DND-41 (cell line): ENCODE data around the gene PALB2.
"Not testable (repeated sequence)": the region's sequence is repeated elsewhere in the genome, so short reads cannot be mapped to it uniquely, and the experiment has no call there.

Experiments
- ATAC-seq: fragments of 200-7000 bp; cut with Tn5 transposase; 3 replicates; pipeline ENCODE4 v1.9.1; 2021; ENCODE audit warnings: low read depth; ENCODE audit not compliant: insufficient read depth
- DNase-seq: peaks from one replicate; pipeline ENCODE4 v3.0.0-alpha.2; 2020
- H2AFZ ChIP-seq: 2 replicates; pipeline ENCODE4 v1.6.0; 2012; ENCODE audit warnings: low read depth, low read length
- H3K27ac ChIP-seq: 2 replicates; pipeline ENCODE4 v1.5.1; 2012; ENCODE audit warnings: low read length, inconsistent platforms
- H3K27me3 ChIP-seq: fragments of 200-600 bp; sonication (generic); 2 replicates; pipeline ENCODE4 v1.6.0; 2012; ENCODE audit warnings: low read length, mild to moderate bottlenecking, inconsistent platforms; ENCODE audit not compliant: insufficient read depth, poor library complexity
- H3K36me3 ChIP-seq: 2 replicates; pipeline ENCODE4 v1.5.1; 2012; ENCODE audit warnings: low read length, inconsistent platforms; ENCODE audit not compliant: insufficient read depth
- H3K4me1 ChIP-seq: 2 replicates; pipeline ENCODE4 v1.5.1; 2012; ENCODE audit warnings: mild to moderate bottlenecking, low read length; ENCODE audit not compliant: insufficient read depth
- H3K4me2 ChIP-seq: 2 replicates; pipeline ENCODE4 v1.6.0; 2012; ENCODE audit warnings: mild to moderate bottlenecking, moderate library complexity, low read length, inconsistent platforms; ENCODE audit not compliant: insufficient read depth
- H3K4me3 ChIP-seq, 2 experiments: fragments of 200-600 bp in 1 of 2; shearing (Covaris generic) in 1 of 2; 2 replicates each; pipeline ENCODE4 v1.5.1; 2012 to 2016; ENCODE audit warnings: inconsistent platforms in 2 of 2, low read length in 2 of 2, mild to moderate bottlenecking in 2 of 2, low read depth in 1 of 2, moderate library complexity in 1 of 2
- H3K79me2 ChIP-seq: 2 replicates; pipeline ENCODE4 v1.6.0; 2012; ENCODE audit warnings: low read length, inconsistent platforms; ENCODE audit not compliant: insufficient read depth
- H3K9ac ChIP-seq: 2 replicates; pipeline ENCODE4 v1.6.0; 2012; ENCODE audit warnings: low read depth, mild to moderate bottlenecking, inconsistent platforms, low read length, moderate library complexity
- H3K9me3 ChIP-seq: 2 replicates; pipeline ENCODE4 v1.5.1; 2012; ENCODE audit warnings: low read length, moderate library complexity, mild to moderate bottlenecking, inconsistent platforms; ENCODE audit not compliant: insufficient read depth, severe bottlenecking
- H4K20me1 ChIP-seq: 2 replicates; pipeline ENCODE4 v1.6.0; 2012; ENCODE audit warnings: low read length; ENCODE audit not compliant: insufficient read depth
- EZH2 ChIP-seq: IDR thresholded peaks from 3 replicates; pipeline ENCODE4 v1.6.1; 2012; ENCODE audit warnings: borderline replicate concordance, low read depth, mild to moderate bottlenecking, moderate library complexity, low read length, inconsistent platforms; ENCODE audit not compliant: severe bottlenecking
- TF ChIP-seq, protein P1 (sequence below): IDR thresholded peaks from 2 replicates; pipeline ENCODE4 v1.5.1; 2012; ENCODE audit warnings: borderline replicate concordance, low read length, moderate library complexity, mild to moderate bottlenecking; ENCODE audit not compliant: poor library complexity, severe bottlenecking; ENCODE audit errors: extremely low read depth

PALB2 gene

DNA sequence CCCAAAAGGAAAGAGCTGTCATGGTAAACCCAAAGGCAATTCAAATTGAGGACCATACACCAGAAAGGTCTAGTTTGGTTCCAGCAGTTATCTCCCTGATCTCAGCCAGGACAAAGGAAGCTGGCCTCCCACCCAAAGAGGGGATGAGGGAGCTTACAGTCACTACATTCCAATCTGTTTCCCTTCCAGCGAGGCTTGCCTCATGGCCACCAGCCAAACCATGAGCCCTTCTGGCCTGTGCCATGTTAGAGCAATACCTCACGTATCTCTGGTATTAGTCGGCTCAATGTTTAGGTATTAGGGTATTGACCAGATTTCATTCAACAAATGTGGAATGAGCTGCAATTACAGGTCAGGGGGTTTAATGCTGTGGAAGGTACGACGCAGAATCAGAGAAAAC is 53.4 kb downstream of the PALB2 start:
- Histone ChIP-seq H3K36me3 (peaks cover 81% of the 10 kb centered on the region), H4K20me1 (peaks cover 59% of the 10 kb centered on the region), H3K79me2 (peaks cover 63% of the 10 kb centered on the region), H3K9me3 (no peaks in the 10 kb centered on the region), H3K4me1 (no peaks in the 10 kb centered on the region), H2AFZ (no peak overlapping the region), H3K27ac (no peak overlapping the region), H3K27me3 (no peaks in the 10 kb centered on the region), H3K9ac (no peak overlapping the region), H3K4me3 (no peak overlapping the region), H3K4me2 (no peak overlapping the region)
- DNase-seq (no peak), ATAC-seq (no peak)
- TF ChIP-seq, protein P1, sequence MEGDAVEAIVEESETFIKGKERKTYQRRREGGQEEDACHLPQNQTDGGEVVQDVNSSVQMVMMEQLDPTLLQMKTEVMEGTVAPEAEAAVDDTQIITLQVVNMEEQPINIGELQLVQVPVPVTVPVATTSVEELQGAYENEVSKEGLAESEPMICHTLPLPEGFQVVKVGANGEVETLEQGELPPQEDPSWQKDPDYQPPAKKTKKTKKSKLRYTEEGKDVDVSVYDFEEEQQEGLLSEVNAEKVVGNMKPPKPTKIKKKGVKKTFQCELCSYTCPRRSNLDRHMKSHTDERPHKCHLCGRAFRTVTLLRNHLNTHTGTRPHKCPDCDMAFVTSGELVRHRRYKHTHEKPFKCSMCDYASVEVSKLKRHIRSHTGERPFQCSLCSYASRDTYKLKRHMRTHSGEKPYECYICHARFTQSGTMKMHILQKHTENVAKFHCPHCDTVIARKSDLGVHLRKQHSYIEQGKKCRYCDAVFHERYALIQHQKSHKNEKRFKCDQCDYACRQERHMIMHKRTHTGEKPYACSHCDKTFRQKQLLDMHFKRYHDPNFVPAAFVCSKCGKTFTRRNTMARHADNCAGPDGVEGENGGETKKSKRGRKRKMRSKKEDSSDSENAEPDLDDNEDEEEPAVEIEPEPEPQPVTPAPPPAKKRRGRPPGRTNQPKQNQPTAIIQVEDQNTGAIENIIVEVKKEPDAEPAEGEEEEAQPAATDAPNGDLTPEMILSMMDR: no peak
- TF ChIP-seq EZH2: no peak

DNA sequence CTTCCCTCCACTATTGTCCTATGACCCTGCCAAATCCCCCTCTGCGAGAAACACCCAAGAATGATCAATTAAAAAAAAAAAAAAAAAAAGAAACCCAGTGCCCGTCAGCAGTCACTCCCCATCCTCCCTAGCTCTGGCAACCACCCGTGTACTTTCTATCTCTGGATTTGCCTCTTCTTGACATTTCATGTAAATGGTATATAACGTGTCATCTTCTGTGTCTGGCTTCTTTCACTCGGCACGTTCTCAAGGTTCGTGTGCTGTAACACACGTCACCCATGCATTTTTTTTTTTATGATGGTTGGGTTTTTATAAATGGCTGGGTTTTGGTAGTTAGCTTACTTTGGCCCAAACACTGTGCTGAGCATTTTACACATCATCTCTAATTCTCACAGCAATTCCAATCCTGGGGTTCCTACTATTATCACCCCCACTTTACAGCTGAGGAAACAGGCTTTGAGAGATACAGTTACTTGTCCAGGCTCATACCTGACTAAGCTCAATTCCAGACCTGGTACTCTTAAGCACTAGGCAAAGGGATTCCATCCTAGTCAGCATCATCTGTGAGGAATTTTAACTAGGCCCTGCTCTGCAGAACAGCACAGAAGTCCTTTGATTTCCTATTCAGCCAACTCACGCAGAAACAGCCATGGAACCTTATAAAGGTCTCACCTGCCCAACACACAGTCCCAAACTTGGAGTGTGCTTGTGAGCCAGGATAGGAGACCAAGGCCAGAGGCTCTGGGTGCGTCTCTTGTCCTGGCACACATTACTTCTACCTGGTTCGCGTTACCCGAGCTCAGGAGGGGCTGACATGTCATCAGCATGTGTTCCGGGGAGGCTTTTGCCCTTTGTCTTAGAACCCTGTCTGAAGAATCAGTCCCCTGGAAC is 56.7 kb downstream of the PALB2 start:
- TF ChIP-seq EZH2: no peak
- TF ChIP-seq, protein P1: no peak
- H3K27me3 ChIP-seq: no peaks in the 10 kb centered on the region
- no peak for ATAC-seq
- DNase-seq: no peak
- H3K4me2 ChIP-seq: no peak overlapping the region
- H2AFZ ChIP-seq: no peak overlapping the region
- no peak overlapping the region for H3K4me3 ChIP-seq
- peaks cover 30% of the 10 kb centered on the region for H3K79me2 ChIP-seq
- no peaks in the 10 kb centered on the region for H3K9me3 ChIP-seq
- H3K4me1 ChIP-seq: no peaks in the 10 kb centered on the region
- no peak overlapping the region for H3K27ac ChIP-seq
- peaks cover 26% of the 10 kb centered on the region for H4K20me1 ChIP-seq
- H3K36me3 ChIP-seq: peaks cover 78% of the 10 kb centered on the region
- H3K9ac ChIP-seq: no peak overlapping the region

DNA sequence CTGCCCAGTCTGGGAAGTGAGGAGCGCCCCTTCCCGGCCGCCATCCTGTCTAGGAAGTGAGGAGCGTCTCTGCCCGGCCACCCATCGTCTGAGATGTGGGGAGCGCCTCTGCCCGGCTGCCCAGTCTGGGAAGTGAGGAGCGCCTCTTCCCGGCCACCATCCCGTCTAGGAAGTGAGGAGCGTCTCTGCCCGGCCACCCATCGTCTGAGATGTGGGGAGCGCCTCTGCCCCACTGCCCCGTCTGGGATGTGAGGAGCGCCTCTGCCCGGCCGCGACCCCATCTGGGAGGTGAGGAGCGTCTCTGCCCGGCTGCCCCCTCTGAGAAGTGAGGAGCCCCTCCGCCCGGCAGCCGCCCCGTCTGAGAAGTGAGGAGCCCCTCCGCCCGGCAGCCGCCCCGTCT is 57.8 kb downstream of the PALB2 start:
- H3K27me3 ChIP-seq, ATAC-seq, H3K4me2 ChIP-seq, DNase-seq, H3K9ac ChIP-seq, H3K9me3 ChIP-seq, H3K4me3 ChIP-seq, H3K4me1 ChIP-seq, H2AFZ ChIP-seq, H3K27ac ChIP-seq: not testable (repeated sequence)
- Histone ChIP-seq H3K79me2 (peaks cover 18% of the 10 kb centered on the region), H3K36me3 (peaks cover 75% of the 10 kb centered on the region), H4K20me1 (peaks cover 19% of the 10 kb centered on the region)

DNA sequence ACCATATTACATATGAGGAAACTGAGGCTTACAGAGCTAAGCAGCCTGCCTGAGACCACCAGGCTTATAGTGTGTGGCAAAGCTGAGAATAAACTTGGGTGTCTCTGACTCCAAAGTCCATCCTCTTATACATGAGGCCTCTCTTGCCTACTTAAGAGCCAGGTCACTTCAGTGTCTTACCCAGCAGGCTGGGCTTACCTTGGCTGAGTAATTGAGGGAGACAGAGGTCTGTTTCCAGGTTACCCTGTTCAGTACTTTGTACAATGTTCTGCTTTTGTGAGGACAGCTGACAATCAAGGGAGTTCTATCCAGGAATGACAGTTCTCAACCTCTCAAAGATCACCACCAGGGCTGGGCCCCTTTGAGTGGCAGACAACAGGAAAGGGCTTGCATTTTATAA is 59.3 kb downstream of the PALB2 start:
- Histone ChIP-seq H4K20me1 (peaks cover 15% of the 10 kb centered on the region), H3K27ac (no peak overlapping the region), H3K9ac (no peak overlapping the region), H3K4me3 (no peak overlapping the region), H2AFZ (no peak overlapping the region), H3K9me3 (no peaks in the 10 kb centered on the region), H3K4me1 (no peaks in the 10 kb centered on the region), H3K27me3 (no peaks in the 10 kb centered on the region), H3K4me2 (no peak overlapping the region), H3K36me3 (peaks cover 70% of the 10 kb centered on the region), H3K79me2 (peaks cover 4% of the 10 kb centered on the region; the same call in 1 of the 2 replicates)
- no peak for DNase-seq
- no peak for ATAC-seq
- TF ChIP-seq EZH2: no peak
- TF ChIP-seq, protein P1: no peak
